HepG2 (cell line): ENCODE data around the gene UBE3B. TPM values are rescaled to one million over a fixed set of nuclear protein-coding genes. Genes with fewer than 3 reads are reported as not detected.

Experiments used
- polyA plus RNA-seq, 8 experiments: library from polyadenylated mRNA; depleted of rRNA in 3 of 8; stranded (reverse) in 7 of 8; unstranded in 1 of 8; fragments of >200 nt; fragmentation: Illumina TruSeq in 4 of 8; extraction: Trizol in 4 of 8; gene quantifications; 2 replicates each; pipeline versions ENCODE4 v1.2.1 to v1.2.3, GENCODE V29; 2011 to 2016; ENCODE audit warnings: low read depth in 4 of 8, missing spikeins in 1 of 8, mixed read lengths in 1 of 8; ENCODE audit not compliant: insufficient read depth in 1 of 8
- total RNA-seq, 5 experiments: library from RNA; depleted of rRNA; stranded (reverse); fragments of >200 nt; fragmentation: Illumina TruSeq; extraction: Trizol; gene quantifications; 2 replicates each; pipeline ENCODE4 v1.2.3, GENCODE V29; 2016; ENCODE audit warnings: low read depth in 1 of 5

UBE3B gene
- total and polyA plus RNA-seq, 2 of the 13 experiments (the other 11 are each of a cell fraction or from before 2014, with no cell fraction given), result 22.7 to 25.3 TPM

Other genes starting within 250 kb of the UBE3B start
- gene FOXN4, start 168.3 kb upstream of the UBE3B start, total RNA-seq (2016; rRNA removed; fragmentation: Illumina TruSeq; extraction: Trizol), result 0.11 and 0.13 TPM in 2 replicates
- gene FOXN4, start 168.3 kb upstream of the UBE3B start, polyA plus RNA-seq (2011; rRNA removed), result not detected in 2 replicates
- gene MYO1H, start 129.7 kb upstream of the UBE3B start, total RNA-seq (2016; rRNA removed; fragmentation: Illumina TruSeq; extraction: Trizol), result not detected in 2 replicates
- not detected in 2 replicates for gene MYO1H, start 129.7 kb upstream of the UBE3B start, polyA plus RNA-seq (2011; rRNA removed)
- gene KCTD10, start 334 bp upstream of the UBE3B start, total RNA-seq (2016; rRNA removed; fragmentation: Illumina TruSeq; extraction: Trizol), result 6.9 and 12.5 TPM in 2 replicates
- gene KCTD10, start 334 bp upstream of the UBE3B start, polyA plus RNA-seq (2011; rRNA removed), result 25.4 and 30.2 TPM in 2 replicates
- 77.3 and 112 TPM in 2 replicates for gene MMAB, start 95.9 kb downstream of the UBE3B start, total RNA-seq (2016; rRNA removed; fragmentation: Illumina TruSeq; extraction: Trizol)
- 26.1 and 33.2 TPM in 2 replicates for gene MMAB, start 95.9 kb downstream of the UBE3B start, polyA plus RNA-seq (2011; rRNA removed)
- gene MVK, start 96.2 kb downstream of the UBE3B start, total RNA-seq (2016; rRNA removed; fragmentation: Illumina TruSeq; extraction: Trizol), result 47.1 and 66.9 TPM in 2 replicates
- gene MVK, start 96.2 kb downstream of the UBE3B start, polyA plus RNA-seq (2011; rRNA removed), result 11.6 and 22.5 TPM in 2 replicates
- gene FAM222A, start 236.2 kb downstream of the UBE3B start, total RNA-seq (2016; rRNA removed; fragmentation: Illumina TruSeq; extraction: Trizol), result 7.2 and 9.6 TPM in 2 replicates
- gene FAM222A, start 236.2 kb downstream of the UBE3B start, polyA plus RNA-seq (2011; rRNA removed), result 2.7 and 3.7 TPM in 2 replicates